Right lung (tissue), 10 donors: ENCODE data around the gene PNCK. TPM values are rescaled to one million over a fixed set of nuclear protein-coding genes. Genes with fewer than 3 reads are reported as not detected.
"Not testable (repeated sequence)": the region's sequence is repeated elsewhere in the genome, so short reads cannot be mapped to it uniquely, and the experiment has no call there.

Experiments used
- DNase-seq, 2 donors: peaks; one replicate each; pipeline ENCODE4 v3.0.0-alpha.2; 2013
- long read RNA-seq, 8 donors: transcript quantifications; one replicate each; lab custom pipeline, GENCODE V29; 2026
- polyA plus RNA-seq, 5 donors: library from polyadenylated mRNA; unstranded; fragments of 120-200 nt; gene quantifications; one replicate each; pipeline versions ENCODE4 v1.2.1 to v1.2.3, GENCODE V29; 2013; ENCODE audit warnings: inconsistent platforms in 1 of 5, low replicate concordance in 1 of 5; ENCODE audit not compliant: insufficient read length in 5 of 5, insufficient read depth in 1 of 5

The PNCK gene
- polyA plus RNA-seq, result 1 to 10 TPM in 1 of 5 donors, under 1 TPM in 4; 0.54 to 1.1 (median 0.64) TPM
- long read RNA-seq, donor 1, result 0 reads
- long read RNA-seq, donor 2, result 0 reads
- long read RNA-seq, donor 3, result 0 reads
- long read RNA-seq, donor 4, result 0 reads
- long read RNA-seq, donor 5, result 0 reads
- long read RNA-seq, donor 6, result 0 reads
- long read RNA-seq, donor 7, result 0 reads
- long read RNA-seq, donor 8, result 0 reads

DNA sequence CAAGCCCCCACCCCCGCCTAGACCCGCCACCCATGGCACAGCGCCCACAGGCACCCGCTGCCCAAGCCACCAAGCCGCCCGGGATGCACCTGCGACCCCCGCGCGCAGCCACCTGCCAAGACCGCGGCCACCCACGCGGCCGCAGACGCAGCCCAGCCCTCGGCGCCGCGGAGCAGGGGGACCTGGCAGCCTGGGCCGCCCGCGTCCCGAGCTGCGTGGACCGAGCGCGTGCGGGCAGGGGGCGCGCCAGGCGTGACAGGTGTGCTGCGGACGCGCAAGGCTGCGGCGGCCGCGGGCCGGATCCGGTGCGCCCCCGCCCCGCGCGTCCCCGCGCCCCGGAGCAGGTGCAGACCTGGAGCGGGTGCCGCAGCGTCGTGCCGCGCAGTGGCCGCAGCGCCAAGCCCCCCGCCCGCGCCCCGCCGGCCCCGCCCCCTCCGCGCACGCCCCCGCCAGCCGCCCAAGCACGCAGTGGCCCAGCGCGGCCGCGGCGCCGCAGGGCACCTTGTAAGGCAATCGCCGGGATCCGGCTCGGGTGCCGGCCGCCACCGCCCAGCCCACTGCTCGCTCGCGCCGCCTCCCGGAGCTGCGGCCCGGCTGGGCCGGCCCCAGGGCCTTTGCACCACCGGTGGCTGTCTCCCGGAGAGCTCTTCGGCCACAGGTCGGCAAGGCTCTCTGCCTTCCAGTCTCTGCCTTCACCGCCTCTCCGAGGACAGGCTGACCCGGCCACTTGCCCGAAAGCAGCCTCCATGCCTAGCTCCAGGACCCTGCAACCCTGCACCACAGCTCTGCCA is at the start of gene PNCK:
Gene PNCK, minus strand, starts transcription at position 386 of the 791 bp plus-strand sequence. CDS start 737 bp downstream, outside the sequence.
- no peak for DNase-seq

DNA sequence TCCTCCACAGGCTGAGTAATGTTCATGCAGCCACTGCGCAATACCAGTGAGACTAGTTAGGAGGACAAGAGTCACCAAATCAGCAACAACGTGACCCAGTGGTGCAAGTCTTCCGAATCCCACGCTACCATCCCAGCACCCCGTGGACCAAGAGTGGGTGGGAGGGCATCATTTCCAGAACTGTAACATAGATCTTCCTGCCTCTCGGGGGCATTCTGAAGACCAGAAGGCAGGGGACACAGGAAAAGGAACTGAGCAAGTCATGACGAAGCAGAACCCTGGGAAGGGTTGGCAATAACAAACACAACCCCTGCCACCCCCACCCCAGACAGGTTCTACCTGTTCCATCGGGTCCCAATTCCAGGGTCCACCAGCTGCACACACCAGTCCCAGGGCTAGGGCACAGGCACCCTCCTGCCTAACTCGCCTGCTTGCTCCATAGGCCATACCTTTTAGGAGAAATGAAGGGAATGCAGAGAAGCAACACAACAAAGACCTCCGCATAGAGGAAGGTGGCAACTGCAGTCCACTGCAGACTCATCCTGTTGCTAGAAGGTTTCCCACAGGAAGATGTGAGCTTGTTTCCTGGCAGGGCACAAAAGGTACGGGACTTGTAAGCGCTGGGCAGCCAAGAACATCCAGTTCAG is 49.2 kb upstream of the PNCK start:
- no peak for DNase-seq

DNA sequence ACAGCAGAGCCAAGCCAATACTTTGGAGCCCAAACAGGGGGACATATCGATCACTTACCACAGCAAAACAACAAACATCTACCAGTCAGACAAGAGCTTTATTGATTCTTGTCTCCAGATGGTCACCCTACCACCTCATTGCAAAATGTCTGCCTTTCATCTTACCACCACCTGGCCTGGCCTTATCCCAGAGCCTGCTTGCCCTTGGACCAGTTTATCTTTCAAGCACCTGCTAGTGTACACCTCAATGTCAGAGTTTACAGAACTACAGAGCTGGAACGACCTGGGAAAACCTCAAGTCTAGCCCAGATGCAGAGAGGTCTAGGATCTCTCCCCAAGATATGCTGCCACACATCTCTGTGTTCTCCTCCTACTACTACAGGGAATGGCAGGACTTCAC is 46.1 kb upstream of the PNCK start:
- DNase-seq, result no peak

DNA sequence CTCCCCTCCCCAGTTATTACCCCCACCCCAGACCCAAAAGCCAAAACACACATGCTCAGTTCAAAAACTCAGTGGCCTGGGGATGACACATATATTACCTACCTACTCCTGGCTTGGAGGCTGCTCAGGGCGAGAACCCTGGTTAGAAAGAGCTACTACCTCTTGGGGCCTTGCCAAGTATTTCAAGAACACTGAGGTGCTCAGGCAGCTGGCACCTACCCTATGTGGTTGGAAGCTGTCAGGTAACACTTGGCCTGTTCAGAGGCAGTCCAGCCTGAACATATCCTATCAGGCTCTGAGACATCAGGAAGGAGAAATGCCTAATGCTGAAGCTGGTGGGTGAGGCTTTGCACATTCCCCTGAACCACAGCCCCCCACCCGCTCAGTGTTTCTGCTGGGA is 45.6 kb upstream of the PNCK start:
- DNase-seq, result no peak

DNA sequence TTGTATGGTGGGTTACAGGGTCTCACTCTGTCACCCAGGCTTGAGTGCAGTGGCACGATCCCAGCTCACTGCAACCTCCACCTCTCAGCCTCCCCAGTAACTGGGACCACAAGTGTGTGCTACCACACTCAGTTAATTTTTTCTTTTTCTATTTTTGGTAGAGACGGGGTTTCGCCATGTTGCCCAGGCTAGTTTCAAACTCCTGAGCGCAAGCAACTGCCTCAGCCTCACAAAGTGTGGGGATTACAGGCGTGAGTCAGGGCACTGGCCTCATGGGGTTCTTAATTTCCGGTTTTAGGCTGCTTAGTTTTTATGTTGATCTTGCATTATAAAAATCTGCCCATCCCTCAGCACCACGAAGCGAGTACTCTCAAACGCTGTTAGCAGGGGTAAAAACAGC is 43.8 kb upstream of the PNCK start:
- DNase-seq, result no peak

DNA sequence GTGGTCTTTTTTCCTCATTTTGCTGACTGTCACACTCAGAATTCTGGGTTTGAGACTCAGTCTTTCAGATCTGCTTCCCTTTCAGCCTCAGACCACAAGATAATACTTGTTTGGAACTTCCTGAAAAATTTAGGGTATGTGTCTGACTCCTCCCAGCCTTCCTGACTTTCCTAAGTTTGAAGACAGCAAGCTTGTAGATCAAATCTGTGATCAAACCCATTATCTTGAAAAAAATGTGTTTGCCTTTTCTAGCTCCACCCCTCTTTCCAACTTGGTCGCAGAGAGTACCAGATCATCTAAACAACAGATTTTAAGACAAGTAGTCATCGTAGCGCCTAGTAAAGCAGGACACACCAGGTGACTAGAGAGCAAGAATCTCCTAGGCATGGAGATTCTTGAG is 40.6 kb upstream of the PNCK start:
- no peak for DNase-seq

DNA sequence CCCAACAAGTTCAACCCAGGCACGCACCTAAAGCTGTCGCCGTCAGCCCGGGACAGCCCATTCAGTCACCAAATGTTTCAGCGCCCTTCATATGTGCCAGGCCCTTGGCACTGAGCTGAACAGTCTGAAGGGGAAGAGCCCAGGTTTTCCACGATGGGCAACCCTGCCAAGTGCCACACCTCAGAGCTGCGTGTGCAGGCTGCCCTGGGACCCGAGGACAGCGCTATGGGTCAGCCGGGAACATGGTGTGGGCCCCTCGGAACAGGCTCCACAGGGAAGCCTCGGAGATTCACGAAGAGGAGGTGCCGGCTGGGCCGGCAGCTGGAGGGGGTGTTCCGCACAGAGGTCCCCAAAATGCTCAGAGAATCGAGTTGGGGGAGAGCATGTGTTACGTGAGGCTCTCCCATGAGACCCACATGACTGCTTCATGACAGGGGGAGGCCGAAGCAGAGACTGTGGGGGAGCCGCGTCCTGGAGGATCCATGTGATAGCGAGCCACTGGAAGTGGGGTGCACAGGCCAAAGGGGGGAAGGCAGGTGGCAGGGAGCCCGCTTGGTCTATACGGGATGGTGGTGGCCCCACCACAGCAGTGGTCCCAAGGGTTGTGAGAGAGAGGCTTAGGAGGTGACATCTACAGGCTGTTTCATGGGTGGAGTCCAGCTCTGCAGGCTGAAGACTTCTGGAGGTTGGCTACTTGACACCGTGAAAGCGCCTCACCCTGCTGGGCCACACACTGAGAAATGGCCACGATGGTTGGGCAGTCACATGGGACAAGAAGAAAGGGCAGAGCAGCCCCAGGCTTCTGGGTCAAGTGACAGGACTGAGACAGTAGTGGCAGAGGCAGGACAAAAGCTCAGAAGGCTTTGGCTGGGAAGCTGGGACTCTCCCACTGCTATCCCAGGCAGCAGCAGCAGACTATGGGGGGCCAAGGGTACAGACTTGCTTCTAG is 36.4 kb upstream of the PNCK start:
- no peak for DNase-seq

DNA sequence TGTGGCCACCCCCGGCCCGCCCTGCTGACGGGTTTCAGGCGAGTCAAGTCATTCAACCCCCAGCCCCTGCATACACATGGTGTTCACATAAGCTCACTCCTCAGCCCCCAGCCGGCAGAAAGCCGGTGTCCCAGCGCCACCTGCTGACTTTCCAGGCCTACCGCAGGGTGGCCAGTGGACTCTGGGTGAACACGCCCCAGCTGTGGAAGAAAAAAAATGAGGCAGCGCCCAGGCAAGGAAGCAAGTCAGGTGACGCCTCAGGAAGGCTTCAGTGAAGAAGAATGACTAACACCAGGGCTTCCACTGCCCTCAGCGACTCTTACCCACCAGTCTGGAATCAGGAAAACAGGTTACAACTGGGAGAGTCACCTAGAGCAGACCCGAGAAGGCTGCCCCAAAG is 34.8 kb upstream of the PNCK start:
- DNase-seq, result no peak

DNA sequence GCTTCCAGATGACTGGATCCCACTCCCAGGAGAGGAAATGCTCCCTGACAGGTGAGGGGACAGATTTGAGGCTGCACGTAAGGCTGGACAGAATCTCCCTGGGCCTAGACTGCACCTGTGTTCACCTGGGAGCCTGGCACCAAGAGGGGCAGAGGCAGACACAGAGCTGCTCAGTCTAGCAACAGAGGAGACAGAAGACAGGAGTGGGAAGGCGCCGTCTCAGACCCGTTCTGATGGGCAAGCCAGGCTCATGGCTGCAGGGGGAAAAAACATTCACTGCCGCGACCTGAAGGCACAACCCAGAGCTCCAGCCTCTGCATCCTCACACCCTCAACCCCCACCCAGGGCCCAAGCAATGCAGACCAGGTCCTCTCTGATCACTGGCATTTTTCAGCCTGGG is 33.8 kb upstream of the PNCK start:
- DNase-seq, result no peak

DNA sequence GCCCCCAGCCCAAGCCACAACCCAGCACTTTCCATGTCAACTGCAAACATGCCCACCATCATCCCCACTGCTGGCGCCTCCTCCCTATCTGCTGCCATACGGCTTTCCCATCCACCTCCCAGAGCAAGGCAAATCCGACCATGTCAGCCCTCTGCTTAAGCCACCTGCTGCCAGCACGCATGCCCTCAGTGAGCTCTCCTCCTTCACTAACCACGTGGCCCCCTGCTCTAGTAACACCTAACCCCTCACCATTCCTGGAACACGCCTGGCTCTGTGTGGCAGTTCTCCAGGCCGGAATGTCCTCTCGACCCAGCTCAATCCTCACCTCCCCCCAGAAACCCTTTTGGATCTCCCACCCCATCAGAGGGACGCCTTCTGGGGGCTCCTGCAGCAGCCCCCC is 33.2 kb upstream of the PNCK start:
- DNase-seq, result no peak

DNA sequence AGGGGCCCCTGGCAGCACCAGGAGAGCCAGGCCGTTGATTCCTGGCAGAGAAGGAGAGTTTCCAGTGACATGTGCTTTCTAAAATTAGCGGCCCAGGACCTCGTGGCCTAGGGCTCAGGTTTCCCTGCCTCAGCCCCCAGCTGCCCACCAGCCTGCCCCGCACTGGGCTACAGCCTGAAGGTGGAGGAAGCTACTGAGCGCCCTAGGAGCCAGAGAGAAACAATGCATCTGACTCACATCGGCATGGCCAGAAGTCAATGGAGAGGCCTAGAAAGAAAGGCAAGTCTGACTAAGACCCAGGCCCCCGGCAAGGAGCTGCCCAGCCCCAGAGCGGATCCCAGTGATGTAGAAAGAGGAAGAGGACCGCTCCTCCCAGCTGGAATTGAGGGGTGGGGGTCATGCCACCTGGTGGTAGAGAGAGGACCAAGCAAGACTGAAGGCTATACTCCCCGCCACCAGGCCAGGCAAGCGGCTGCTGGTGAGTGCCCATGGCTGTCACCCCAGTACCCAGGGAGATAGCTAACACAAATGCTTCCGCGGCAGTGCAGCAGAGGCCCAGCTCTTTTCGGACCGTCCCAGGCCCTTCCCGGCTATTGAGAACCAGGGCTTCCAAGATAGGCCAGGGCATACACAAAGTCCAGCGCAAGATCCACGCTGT is 31.9 kb upstream of the PNCK start:
- DNase-seq, result not testable (repeated sequence)

DNA sequence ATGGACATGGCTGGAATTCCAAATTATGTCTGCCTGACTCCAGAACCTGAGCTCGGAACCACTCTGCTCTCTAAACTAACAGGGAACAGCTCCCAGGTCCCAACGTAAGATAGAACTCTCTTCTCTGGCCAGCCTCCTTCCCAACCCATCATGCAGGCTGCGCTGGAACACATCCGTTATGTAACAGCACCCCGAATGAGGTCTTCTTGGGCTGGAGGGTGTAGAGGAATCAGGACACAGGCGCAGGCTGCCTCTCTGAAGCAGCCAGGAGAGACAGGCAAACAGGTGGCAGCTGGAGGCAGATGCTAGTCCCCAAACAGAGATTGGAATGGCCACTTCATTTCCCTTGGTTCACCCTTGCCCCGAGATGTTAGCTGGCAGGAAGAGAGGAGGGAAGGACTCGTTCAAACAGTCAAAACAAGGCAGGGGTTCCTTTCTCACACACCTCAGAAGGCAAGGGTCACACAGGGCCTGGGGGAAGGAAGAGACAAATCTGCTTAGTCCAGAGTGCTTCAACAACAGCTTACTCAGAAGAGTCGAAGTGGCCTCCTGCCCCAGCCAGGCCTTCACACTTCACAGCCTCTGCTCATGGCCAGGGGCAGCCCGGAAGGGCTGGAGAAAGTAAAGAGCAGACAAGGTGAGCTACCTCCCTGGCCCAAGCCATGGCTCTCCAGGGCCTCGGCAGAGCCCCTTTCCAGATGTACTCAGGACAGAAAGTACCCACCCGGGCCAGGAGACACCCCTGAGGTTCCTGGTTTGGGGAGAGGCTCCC is 31.2 kb upstream of the PNCK start:
- not testable (repeated sequence) for DNase-seq

DNA sequence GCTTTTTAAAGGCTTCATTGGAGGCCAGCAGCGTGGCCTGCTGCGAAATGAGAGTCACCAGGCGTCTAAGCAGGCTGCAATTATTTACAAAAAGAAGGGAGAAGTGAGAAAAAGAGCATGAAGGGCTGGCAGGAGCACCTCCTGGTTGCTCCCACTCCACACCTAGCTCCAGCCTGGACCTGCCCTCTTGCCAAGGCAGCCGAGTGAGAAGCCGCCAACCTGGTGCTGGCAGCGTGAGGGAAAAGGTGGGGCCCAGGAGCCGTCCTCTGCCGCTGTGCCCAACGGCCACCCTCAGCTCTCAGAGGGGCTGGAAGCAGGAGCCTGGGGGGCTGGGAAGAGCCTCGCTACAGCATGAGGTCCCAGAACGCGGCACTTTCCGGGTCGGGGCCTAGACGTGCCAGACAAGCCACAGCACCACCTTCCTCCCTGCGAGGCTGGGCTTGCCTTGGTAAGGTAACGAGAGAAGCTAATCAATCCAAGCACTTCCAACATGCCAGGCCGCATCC is 30.5 kb upstream of the PNCK start:
- no peak for DNase-seq

DNA sequence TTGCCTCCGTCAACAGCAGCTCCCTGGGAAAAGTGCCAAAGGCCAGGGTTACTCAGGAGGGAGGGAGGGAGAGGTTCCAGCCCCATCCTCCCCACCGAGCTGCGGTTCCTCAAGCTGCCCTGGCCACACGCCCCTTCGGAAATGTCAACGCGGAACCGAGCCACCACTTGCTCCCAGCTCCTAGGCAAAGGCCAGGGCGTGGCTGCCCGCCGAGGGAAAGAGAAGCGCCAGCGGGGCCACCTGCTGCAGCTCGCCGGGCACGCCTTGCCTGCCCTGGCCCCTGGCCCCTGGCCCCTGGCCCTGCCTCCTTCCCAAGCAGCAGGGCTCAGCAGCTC is 29.4 kb upstream of the PNCK start:
- DNase-seq, result no peak

DNA sequence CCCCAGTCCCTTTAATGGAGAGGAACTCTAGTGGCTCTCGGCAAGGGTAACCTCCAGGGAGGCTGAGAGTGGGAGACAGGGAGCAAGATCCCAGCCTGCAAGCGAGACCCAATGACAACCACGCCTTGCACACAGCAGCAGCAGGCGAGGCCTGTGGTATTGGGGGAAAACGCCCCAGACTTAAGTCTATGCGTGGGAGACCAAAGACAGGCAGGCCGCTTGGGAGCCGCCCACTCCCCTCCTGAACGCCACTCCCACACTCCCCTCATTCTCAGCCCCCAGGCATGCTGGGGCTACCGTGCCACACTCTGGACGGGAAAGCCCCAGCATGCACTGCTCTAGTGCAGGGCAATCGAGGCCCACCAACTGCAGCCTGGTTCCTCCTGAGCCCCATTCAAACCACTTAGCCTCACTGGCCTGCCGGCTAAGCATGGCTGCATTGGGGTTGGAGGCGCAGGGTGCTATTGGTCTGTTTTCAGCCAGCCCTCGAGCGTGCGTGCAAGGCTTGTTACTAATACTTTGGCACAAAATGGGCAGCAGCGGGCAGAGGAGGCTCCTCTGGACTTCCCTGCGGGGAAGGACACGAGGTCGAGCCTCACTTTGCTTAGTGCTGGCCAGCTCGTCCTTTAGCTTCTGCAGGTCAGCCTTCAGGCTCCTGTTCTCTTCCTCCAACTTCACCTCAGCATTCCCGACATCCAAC is 28.9 kb upstream of the PNCK start:
- DNase-seq, result no peak

DNA sequence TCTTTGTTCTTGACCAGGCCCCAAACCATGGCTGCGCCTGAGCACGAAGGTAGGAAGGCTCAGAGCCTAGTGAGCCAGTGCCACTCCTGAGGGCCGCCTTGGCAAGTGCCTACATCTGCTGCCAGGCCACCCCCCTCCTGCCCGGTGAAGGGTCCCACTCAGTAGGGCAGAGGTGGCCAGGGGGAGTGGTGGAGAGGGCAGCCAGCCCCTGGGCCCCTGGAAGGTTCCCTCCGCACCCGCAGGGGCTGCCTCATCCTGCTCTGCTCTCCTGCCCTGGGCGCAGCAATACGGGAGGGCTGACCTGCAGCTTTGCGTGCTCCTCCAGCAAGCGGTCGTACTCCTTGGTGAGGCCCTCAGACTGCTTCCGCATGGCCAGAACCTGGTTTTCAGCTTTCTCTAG is 28.1 kb upstream of the PNCK start:
- no peak for DNase-seq

DNA sequence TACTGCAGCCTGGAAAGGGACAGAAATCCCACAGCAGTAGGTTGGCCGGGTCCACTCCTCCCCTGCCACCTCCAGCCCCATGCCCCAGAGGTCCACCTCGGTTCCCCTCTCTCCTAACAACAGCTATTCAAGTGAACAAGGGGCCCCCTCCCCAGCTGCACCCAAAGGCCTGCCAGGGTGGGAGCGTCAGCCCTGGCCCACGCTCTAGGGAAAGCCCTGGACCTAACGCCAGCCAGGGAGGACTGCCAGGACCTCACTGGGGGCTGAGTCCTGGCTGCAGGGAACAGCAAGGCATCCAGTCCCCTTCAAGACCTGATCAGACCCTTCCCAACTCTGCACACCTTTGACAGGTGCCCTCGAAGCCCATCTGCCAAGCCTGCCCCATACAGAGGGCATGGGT is 27.4 kb upstream of the PNCK start:
- DNase-seq, result no peak

DNA sequence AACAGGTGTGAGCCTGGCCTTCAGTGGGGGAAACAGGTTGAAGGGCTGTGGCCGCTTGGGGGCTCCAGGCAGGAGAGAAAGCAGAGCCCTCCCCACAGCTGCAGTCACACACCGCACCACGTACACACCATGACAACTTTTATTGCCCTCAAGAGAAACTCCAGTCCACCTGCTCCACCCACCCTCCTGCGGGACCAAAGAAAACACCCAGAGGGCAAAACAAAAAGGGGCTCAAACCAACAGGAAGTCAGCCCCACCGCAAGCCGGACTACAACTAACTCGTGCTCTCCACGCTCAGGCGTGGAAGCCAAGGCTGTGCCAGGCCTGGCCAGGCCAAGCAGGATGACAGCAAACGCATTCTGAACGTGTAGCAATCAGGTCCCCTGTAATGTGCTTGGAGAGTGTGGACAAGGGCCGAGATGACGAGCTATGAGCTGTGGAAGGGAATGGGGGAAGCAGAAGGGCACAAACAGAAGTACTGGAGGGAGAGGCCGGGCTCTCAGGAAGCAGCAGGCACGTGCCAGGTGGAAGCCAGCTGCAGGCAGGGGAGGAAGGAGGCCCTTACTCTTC is 26.8 kb upstream of the PNCK start:
- no peak for DNase-seq

DNA sequence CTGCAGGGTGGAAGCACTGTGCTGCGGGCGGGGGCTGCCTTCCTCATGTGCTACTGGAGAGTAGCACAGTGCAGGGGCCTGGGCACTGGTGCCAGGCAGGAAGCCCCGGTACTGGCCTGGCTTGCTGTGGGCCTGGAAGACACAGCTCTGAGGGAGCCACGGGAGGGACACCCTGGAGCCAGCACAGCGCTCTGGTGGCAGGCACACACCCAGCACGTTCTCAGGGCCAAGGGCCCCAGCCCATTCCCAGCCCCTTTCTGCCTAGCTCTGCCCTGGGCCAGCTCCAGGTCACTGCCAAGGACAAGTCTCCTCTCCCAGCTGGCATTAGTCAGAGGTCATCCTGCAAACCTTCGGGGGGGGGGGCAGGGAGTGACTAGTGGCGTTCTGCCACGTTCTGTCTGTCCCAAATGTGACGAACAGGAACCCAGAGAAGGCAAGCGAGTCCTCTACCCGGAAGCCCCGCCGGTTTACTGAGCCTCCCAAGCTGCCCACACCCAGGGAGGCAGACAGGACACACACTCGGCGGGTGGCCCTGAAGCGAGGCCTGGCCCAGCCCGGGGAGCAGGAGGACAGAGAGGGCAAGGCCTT is 26.3 kb upstream of the PNCK start:
- not testable (repeated sequence) for DNase-seq
